Activated CD4-positive, alpha-beta memory T cell treated with anti-CD3 and anti-CD28 coated beads for 36 hours (primary cell): ENCODE results near the gene FOXP1. TPM values are rescaled to one million over a fixed set of nuclear protein-coding genes. Genes with fewer than 3 reads are reported as not detected.

Experiments used
- CTCF ChIA-PET: fragments of 350-600 bp; sonication (Branson Sonifier 250); formaldehyde crosslinking; loops from one replicate; lab custom pipeline; 2021; ENCODE audit warnings: antibody characterized with exemption, inconsistent platforms; lab: Charles Lee
- POLR2A ChIA-PET: fragments of 350-600 bp; sonication (Branson Sonifier 250); formaldehyde crosslinking; loops from one replicate; lab custom pipeline; 2021; ENCODE audit warnings: antibody characterized with exemption; lab: Charles Lee
- DNase-seq: peaks from one replicate; pipeline ENCODE4 v3.0.0-alpha.2; 2020
- H3K27ac Mint-ChIP-seq: one replicate; pipeline ENCODE4 v1.8.0; 2021; ENCODE audit warnings: mixed read lengths
- H3K27me3 Mint-ChIP-seq: one replicate; pipeline ENCODE4 v1.8.0; 2021; ENCODE audit warnings: mixed read lengths
- H3K36me3 Mint-ChIP-seq: one replicate; pipeline ENCODE4 v1.8.0; 2021; ENCODE audit warnings: mixed read lengths
- H3K4me1 Mint-ChIP-seq: one replicate; pipeline ENCODE4 v1.8.0; 2021; ENCODE audit warnings: low read depth, mixed read lengths
- H3K4me3 Mint-ChIP-seq: one replicate; pipeline ENCODE4 v1.8.0; 2021; ENCODE audit warnings: mild to moderate bottlenecking, mixed read lengths
- H3K9me3 Mint-ChIP-seq: one replicate; pipeline ENCODE4 v1.8.0; 2021; ENCODE audit warnings: mixed read lengths
- intact Hi-C: fragments of 100-400 bp; cut with micrococcal nuclease; formaldehyde crosslinking; loops from one replicate; pipeline ENCODE4 v1.15.1; 2023
- total RNA-seq, 2 experiments: library from RNA; stranded (reverse); gene quantifications; one replicate each; pipeline ENCODE4 v1.2.3, GENCODE V29; 2021

Gene FOXP1
- total RNA-seq, 2 experiments from 2014 or later: 94.4 to 102 TPM

DNA sequence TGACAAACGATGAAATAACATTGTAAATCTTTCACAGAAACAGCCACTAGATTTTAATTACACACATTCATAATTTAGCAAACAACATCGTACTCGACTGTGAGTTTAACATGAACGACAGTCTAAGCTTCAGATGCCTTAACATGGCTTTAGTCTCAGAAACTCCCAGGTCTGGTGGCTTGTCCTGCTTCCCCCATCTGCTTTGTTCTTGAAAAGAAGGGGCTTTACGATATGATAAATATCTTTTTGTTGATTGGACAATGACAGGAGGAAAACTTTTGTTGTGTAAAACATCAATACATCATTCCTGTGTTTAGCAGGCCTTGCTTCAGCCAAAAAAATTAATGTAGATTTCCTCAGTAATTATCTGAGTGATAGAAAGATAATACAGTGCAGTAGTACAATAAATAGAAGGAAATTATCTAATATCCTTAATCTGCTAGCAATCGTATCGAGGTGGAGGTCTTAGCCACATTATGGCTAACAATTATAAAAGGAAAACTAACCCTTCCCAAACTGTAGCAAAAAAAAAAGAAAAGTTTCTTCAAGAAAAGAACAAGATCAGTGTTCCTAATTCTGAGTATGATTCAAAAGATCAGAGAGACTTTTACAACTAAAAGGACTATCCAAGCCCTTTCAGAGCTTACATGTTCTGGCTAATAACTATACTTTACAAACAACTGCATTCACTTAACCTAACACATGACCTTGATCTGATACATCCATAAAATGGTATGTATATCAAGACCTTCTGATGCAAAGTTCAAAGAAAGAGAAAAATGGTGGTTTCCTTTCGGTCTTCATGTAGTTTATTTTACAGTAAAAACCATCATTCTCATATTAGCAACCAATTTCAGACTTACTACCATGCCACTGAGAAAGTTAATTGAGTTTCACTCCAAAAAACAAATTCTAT, 535.7 kb downstream of the FOXP1 start:
- ChIA-PET POLR2A (interaction anchor here (0.6 to 3.9 kb wide), 5 partner anchors 15 to 537 kb away, joined by 3 to 34 read pairs (median 4); no protein-coding TSS in a partner anchor), CTCF (interaction anchor here (1.2 kb wide), 1 partner anchor 9 kb away, joined by 3 read pairs; no protein-coding TSS in a partner anchor)
- Mint-ChIP-seq H3K4me3 (peak overlapping the region; percentile 28), H3K36me3 (peaks cover 84% of the 10 kb centered on the region), H3K27me3 (no peaks in the 10 kb centered on the region), H3K27ac (peak overlapping the region; percentile 74), H3K4me1 (peaks cover 96% of the 10 kb centered on the region), H3K9me3 (no peaks in the 10 kb centered on the region)
- intact Hi-C loops: loop anchor here (1.0 kb wide), 1 partner anchor 9 kb away; no protein-coding TSS in a partner anchor
- DNase-seq: no peak

DNA sequence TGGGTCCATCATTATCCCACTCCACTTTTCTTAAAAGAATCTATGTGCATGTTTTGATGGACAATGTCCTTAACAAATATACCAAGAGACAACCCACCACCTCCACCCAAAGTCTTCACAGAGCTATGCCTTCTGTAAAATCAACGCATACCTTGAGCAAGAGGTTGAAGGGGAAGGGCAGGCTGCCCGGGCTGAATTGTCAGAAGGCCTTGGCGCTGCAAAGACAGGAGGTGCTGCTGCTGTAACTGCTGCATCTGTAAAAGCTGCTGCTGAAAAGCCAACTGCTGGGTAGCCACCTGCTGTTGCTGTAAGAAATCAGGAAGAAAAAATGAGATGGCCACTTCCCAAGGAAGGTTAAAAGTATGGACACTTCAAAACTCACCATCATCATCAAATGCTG, 536.7 kb downstream of the FOXP1 start:
- POLR2A ChIA-PET: interaction anchor here (0.9 to 1.3 kb wide), 3 partner anchors 16 to 538 kb away, joined by 3 to 4 read pairs (median 4); no protein-coding TSS in a partner anchor
- H3K36me3 Mint-ChIP-seq: peaks cover 82% of the 10 kb centered on the region

DNA sequence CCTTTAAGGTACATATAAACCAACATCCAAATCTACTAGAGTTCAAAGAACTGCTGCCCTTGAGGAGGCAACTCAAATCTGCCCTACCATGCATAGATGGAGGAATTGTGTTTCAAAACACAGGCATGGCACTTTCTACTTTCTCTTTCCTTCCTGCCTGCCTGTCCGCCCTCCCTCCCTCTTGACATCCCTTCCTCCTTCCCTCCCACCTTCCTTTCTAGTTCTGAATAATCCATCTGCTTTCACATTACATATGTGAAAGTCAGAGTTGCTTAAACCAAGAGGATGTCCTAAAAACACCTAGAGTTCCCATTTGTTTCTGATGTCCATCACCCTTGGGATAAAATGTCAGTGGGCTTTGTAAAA, 537.6 kb downstream of the FOXP1 start:
- Mint-ChIP-seq H3K4me1 (peaks cover 94% of the 10 kb centered on the region), H3K36me3 (peaks cover 83% of the 10 kb centered on the region), H3K27me3 (no peaks in the 10 kb centered on the region), H3K9me3 (no peaks in the 10 kb centered on the region), H3K27ac (peak overlapping the region; percentile 77), H3K4me3 (peak overlapping the region; percentile 25)
- CTCF ChIA-PET: interaction anchor here (0.6 kb wide), 1 partner anchor 25 kb away, joined by 3 read pairs; no protein-coding TSS in a partner anchor
- intact Hi-C loops: loop anchor here (1.0 kb wide), 2 partner anchors 35 to 41 kb away; no protein-coding TSS in a partner anchor
- DNase-seq: peak; percentile 59
- POLR2A ChIA-PET: no interaction called here

More for the DNA sequence above, 536.7 kb downstream of the FOXP1 start:
- H3K4me3 Mint-ChIP-seq: no peak overlapping the region
- H3K27ac Mint-ChIP-seq: peak overlapping the region; percentile 45
- H3K4me1 Mint-ChIP-seq: peaks cover 95% of the 10 kb centered on the region
- CTCF ChIA-PET: interaction anchor here (1.2 kb wide), 1 partner anchor 10 kb away, joined by 3 read pairs; no protein-coding TSS in a partner anchor
- no peaks in the 10 kb centered on the region for H3K27me3 Mint-ChIP-seq
- intact Hi-C loops: loop anchor here (1.0 kb wide), 2 partner anchors 35 to 41 kb away; no protein-coding TSS in a partner anchor
- H3K9me3 Mint-ChIP-seq: no peaks in the 10 kb centered on the region
- DNase-seq: no peak

DNA sequence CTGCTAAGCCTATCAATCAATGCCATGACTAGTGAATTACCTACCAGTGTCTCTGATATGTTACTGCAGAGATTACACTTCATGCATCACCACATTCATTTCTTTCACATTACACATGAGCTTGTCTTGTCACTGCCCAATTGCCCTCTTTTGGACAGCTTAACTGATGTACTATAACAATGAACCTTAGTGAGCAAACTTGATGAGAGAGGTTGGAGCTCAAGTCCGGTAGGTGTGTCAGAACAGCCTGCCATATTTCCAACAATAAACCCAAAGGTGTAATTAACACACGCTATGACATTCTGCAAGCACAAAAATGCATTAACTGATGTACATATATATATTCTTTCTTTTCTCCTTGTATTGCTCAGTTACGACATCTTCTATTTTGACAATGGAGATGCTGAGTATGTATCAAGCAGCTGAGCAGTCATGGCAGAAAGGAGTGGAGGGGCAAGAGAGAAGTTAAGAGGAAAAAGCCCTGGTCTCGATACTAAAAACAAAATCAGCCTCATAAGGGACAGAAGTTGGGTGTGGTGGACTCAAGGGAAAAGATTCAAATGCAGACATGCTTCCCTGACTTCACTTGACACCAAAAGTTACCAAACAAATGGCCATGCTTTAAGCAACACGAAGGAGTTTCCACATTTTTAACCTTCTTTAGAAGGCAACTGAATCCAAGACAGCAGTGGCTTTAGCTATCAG, 538.2 kb downstream of the FOXP1 start:
- Mint-ChIP-seq H3K9me3 (no peaks in the 10 kb centered on the region), H3K36me3 (peaks cover 84% of the 10 kb centered on the region), H3K4me3 (peak overlapping the region; percentile 25), H3K27me3 (no peaks in the 10 kb centered on the region), H3K27ac (peak overlapping the region; percentile 77), H3K4me1 (peaks cover 94% of the 10 kb centered on the region)
- ChIA-PET POLR2A (no interaction called here), CTCF (interaction anchor here (0.6 to 1.0 kb wide), 2 partner anchors 16 to 25 kb away, joined by 3 read pairs; no protein-coding TSS in a partner anchor)
- intact Hi-C loops: no loop called here
- DNase-seq: no peak

DNA sequence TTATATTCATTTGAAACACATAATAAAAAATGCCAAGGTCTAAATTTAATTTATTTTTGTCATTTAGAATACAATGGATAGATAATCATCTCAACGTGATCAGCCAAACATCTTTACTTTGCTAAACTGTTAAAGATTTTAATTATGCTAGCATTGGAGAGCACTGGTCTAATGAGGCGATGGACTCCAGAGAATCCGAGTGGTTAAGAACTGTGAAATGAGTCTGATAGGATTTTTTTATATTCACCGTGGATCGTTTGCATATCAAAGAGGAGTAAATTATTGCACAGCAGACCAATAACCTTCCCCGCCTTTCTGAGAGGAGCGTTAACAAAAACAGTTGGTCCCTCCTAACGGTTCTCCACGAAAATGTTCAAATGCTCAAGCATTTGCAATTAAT, 540.8 kb downstream of the FOXP1 start:
- ChIA-PET POLR2A (no interaction called here), CTCF (no interaction called here)
- Mint-ChIP-seq H3K9me3 (no peaks in the 10 kb centered on the region), H3K4me1 (peaks cover 89% of the 10 kb centered on the region), H3K27ac (no peak overlapping the region), H3K27me3 (no peaks in the 10 kb centered on the region), H3K4me3 (no peak overlapping the region), H3K36me3 (peaks cover 85% of the 10 kb centered on the region)
- no peak for DNase-seq
- intact Hi-C loops: no loop called here

DNA sequence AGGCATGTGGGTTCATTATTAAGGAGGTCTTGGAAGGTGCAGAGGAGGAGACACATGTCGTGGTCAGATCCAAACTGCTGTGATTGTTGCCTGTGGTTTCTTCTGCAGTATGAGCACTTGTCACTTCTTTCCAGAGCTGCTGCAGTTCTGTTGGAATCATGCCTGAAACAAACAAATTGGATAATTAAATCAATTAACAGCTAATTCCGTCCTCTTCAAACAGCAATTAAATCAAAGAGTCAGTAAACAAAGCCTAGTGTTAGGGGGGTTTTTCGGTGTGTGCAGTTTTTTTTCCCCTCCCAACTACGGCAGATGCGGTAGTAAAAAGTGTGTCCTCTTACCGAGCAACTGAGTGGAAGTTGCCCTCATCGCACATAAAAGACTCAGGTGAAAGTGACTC, 542.2 kb downstream of the FOXP1 start:
- H3K36me3 Mint-ChIP-seq: peaks cover 84% of the 10 kb centered on the region
- peak overlapping the region; percentile 69 for H3K27ac Mint-ChIP-seq
- no peaks in the 10 kb centered on the region for H3K9me3 Mint-ChIP-seq
- H3K4me3 Mint-ChIP-seq: peak overlapping the region; percentile 20
- no peak for DNase-seq
- peaks cover 88% of the 10 kb centered on the region for H3K4me1 Mint-ChIP-seq
- POLR2A ChIA-PET: no interaction called here
- H3K27me3 Mint-ChIP-seq: no peaks in the 10 kb centered on the region
- CTCF ChIA-PET: interaction anchor here (0.7 kb wide), 1 partner anchor 19 kb away, joined by 3 read pairs; no protein-coding TSS in a partner anchor
- intact Hi-C loops: no loop called here

DNA sequence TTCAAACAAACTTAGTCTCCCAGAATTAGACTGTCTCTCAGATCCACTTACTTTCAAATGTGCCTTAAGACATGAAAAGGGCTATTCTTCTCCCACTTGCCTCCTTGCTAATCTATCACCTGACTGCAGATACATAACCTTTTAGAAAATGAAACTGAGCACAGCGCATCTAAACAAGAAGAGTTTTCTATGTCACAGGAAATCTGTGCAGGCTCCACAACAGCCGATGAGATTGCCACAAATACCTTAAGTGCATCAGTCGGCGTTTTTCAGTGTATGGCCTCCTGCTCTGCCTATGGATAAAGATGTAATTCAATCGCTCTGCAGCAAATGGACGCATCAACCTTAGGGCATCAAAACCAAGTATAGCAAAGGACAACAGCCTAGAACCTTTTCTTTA, 544.2 kb downstream of the FOXP1 start:
- Mint-ChIP-seq H3K4me3 (peak overlapping the region; percentile 45), H3K27ac (peak overlapping the region; percentile 81), H3K27me3 (no peaks in the 10 kb centered on the region), H3K9me3 (no peaks in the 10 kb centered on the region), H3K36me3 (peaks cover 75% of the 10 kb centered on the region), H3K4me1 (peaks cover 86% of the 10 kb centered on the region)
- CTCF ChIA-PET: no interaction called here
- POLR2A ChIA-PET: no interaction called here
- intact Hi-C loops: no loop called here
- peak; percentile 45 for DNase-seq

DNA sequence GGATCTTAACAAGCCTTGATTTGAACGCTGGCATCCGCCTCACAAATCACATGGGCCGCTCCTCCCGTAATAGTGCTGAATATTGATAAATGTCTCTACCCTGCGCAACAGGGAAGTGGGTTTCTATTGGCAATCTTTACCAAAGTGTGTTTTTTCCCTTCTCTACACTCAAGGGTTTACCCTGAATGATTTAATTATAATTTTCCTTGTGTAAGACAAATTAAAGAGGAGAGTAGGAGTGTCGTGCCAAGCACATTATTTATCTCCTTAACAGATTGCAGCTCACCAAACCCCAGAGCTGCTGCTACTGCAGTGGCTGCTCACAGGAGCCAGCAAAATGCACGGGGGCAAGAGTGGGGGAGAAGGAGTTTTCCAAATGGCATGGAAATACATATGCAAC, 545.8 kb downstream of the FOXP1 start:
- H3K27me3 Mint-ChIP-seq: no peaks in the 10 kb centered on the region
- peaks cover 89% of the 10 kb centered on the region for H3K4me1 Mint-ChIP-seq
- CTCF ChIA-PET: interaction anchor here (0.6 to 1.1 kb wide), 3 partner anchors 14 to 48 kb away, joined by 3 to 6 read pairs (median 4); no protein-coding TSS in a partner anchor
- no peak overlapping the region for H3K4me3 Mint-ChIP-seq
- no peaks in the 10 kb centered on the region for H3K9me3 Mint-ChIP-seq
- H3K27ac Mint-ChIP-seq: peak overlapping the region; percentile 40
- no peak for DNase-seq
- peaks cover 75% of the 10 kb centered on the region for H3K36me3 Mint-ChIP-seq
- intact Hi-C loops: no loop called here
- POLR2A ChIA-PET: interaction anchor here (1.3 kb wide), 1 partner anchor 26 kb away, joined by 3 read pairs; no protein-coding TSS in a partner anchor

DNA sequence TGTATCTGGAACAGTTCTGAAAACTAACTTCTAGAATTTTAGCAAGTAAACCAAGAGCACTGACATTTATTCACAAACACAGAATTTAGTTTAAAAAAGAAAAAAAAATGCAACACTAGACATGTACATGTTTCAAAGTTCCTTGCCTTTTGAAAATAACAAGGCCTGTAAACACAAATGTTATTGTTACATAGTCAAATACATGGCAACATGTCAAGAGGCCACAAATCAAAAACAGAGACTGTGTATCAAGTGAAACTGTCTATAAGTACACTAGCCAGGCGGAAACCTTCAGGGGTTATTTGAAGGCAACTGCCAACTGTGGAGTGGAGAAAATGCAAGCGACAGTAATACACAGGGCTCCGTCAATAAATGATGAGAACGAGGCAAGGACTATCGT, 547.6 kb downstream of the FOXP1 start:
- Mint-ChIP-seq H3K27me3 (no peaks in the 10 kb centered on the region), H3K9me3 (no peaks in the 10 kb centered on the region), H3K27ac (no peak overlapping the region), H3K4me1 (peaks cover 90% of the 10 kb centered on the region), H3K36me3 (peaks cover 78% of the 10 kb centered on the region), H3K4me3 (no peak overlapping the region)
- ChIA-PET POLR2A (no interaction called here), CTCF (interaction anchor here (0.7 to 1.5 kb wide), 4 partner anchors 9 to 1841 kb away, joined by 3 read pairs; no protein-coding TSS in a partner anchor)
- intact Hi-C loops: no loop called here
- no peak for DNase-seq

DNA sequence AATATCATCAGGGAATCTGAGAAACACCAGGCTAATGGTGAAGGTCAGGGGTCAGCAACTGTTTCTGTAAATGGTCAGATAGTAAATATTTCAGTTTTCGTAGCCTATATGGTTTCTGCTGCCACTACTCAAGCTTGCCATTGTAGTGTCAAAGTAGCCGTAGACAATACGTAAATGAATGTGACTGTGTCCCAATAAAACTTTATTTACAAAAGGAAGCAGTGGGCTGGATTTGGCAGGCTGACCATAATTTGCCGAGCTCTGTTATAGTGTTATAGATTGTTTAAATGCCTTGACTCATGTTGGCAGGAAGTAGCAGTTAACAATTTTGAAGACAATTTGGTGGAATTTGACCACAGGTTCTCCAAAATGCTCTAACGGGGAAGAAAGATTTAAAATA, 548.2 kb downstream of the FOXP1 start:
- Mint-ChIP-seq H3K27ac (no peak overlapping the region), H3K27me3 (no peaks in the 10 kb centered on the region), H3K4me3 (no peak overlapping the region), H3K9me3 (no peaks in the 10 kb centered on the region), H3K36me3 (peaks cover 78% of the 10 kb centered on the region), H3K4me1 (peaks cover 91% of the 10 kb centered on the region)
- ChIA-PET CTCF (interaction anchor here (0.7 to 1.5 kb wide), 4 partner anchors 9 to 1842 kb away, joined by 3 read pairs; no protein-coding TSS in a partner anchor), POLR2A (no interaction called here)
- DNase-seq: no peak
- intact Hi-C loops: no loop called here

DNA sequence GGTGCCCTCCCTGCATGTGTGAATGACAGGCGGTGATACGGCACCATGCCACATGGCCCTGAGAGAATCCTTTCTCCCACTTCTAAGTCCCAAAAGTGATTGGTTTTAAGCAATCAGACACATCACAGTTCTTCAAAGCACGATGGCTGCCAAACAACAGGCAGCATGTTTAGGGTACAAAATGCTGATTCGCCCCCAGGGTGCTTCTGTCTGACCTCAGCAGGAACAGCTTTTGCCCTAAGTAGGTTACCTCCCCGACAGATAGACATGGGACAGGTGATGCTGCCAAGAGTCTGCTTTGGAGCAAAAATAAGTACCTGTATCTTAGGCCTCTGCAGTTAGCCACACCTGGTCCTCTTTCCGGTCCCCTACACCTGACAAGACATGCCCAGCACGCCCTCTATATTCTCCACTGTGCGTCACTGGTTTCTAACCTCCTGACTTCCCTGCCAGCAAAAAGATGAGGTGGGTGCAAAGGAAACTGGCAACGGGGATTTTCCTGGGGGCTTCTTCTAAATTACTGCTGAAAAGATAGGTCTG, 549.8 kb downstream of the FOXP1 start:
- Mint-ChIP-seq H3K27ac (peak overlapping the region; percentile 55), H3K27me3 (no peaks in the 10 kb centered on the region), H3K36me3 (peaks cover 70% of the 10 kb centered on the region), H3K4me3 (no peak overlapping the region), H3K4me1 (peaks cover 89% of the 10 kb centered on the region), H3K9me3 (no peaks in the 10 kb centered on the region)
- CTCF ChIA-PET: no interaction called here
- POLR2A ChIA-PET: no interaction called here
- intact Hi-C loops: no loop called here
- no peak for DNase-seq
